Measurements from ENCODE around the gene PLCB3. TPM values are rescaled to one million over a fixed set of nuclear protein-coding genes. Genes with fewer than 3 reads are reported as not detected.

The PLCB3 gene
- total and polyA plus RNA-seq, 10 of the 15 experiments (the other 5 are each of a cell fraction or from before 2014, with no cell fraction given) = 0.03 to 10.3 (median 3.3) TPM

- H3K79me2 ChIP-seq (ENCODE audit: control insufficient read depth, insufficient read depth, low read length) = peaks cover 30% of the 10 kb centered on the region
- H4K20me1 ChIP-seq (ENCODE audit: control insufficient read depth, insufficient read depth) = no peaks in the 10 kb centered on the region
- DNase-seq (ENCODE audit: low read depth, low spot score) = no peak
- no peak overlapping the region for H2AFZ ChIP-seq (ENCODE audit: control insufficient read depth, low read depth, low read length)
- ChIA-PET CTCF (interaction anchor here (1.2 kb wide), 1 partner anchor 93 kb away, joined by 3 read pairs; no protein-coding TSS in a partner anchor), POLR2A (interaction anchor here (1.6 to 1.7 kb wide), 2 partner anchors 12 to 15 kb away, joined by 5 to 9 read pairs; partner anchors contain the start of genes NUDT22 and TRPT1), SMC1A (ENCODE audit: uncharacterized antibody, unreplicated experiment) (interaction anchor here (1.7 kb wide), 1 partner anchor 15 kb away, joined by 6 read pairs; the partner anchor contains the start of genes NUDT22 and TRPT1), RAD21 (ENCODE audit: unreplicated experiment) (no interaction called here)
- H3K9ac ChIP-seq (ENCODE audit: control insufficient read depth, insufficient read depth, low read length) = no peak overlapping the region
- in situ Hi-C loops (cut with MboI) = no loop called here
- BruUV-seq (replicated peaks) = no TSS peak
- H3K4me1 ChIP-seq (ENCODE audit: control insufficient read depth, insufficient read depth, low read length) = peaks cover 4% of the 10 kb centered on the region
- no peak overlapping the region for H3K27ac ChIP-seq (ENCODE audit: control insufficient read depth, insufficient read depth)
- no peak for FAIRE-seq
- no peak for ATAC-seq
- no peaks in the 10 kb centered on the region for H3K27me3 ChIP-seq (replicated peaks in 1 of 2; ENCODE audit: control insufficient read depth in 2 of 2, insufficient read depth in 2 of 2, low read length in 1 of 2)
- intact Hi-C loops (cut with micrococcal nuclease; ENCODE audit: unreplicated experiment) = no loop called here
- no peak overlapping the region for H3K4me3 ChIP-seq
- H3K9me3 ChIP-seq (replicated peaks; ENCODE audit: control insufficient read depth, insufficient read depth, low read length) = no peaks in the 10 kb centered on the region
- TF ChIP-seq POLR2A (IDR thresholded peaks at IDR 0.05; ENCODE audit: low read depth, low read length) (peak; percentile 32), ETV6 (conservative IDR thresholded peaks at IDR 0.05 in 1 of 2, IDR thresholded peaks at IDR 0.05 in 1 of 2; ENCODE audit: borderline replicate concordance in 1 of 2, low read depth in 1 of 2) (no peak)
- no peak overlapping the region for H3K4me2 ChIP-seq (ENCODE audit: control insufficient read depth, insufficient read depth)
- 87% methylated on average over 26 of the region's 30 CpGs for WGBS (ENCODE audit: insufficient coverage, insufficient replicate concordance, low lambda C conversion rate, missing lambda C conversion rate)
- H3K36me3 ChIP-seq (ENCODE audit: control insufficient read depth in 2 of 2, insufficient read depth in 2 of 2, low read length in 1 of 2) = peaks cover 17 to 22% of the 10 kb centered on the region in 2 experiments; a peak in 3 of 4 replicates
Observed at GRCh38 chr11:64211181-64211872, 40.0 kb upstream of the PLCB3 start.

- no peak for DNase-seq (ENCODE audit: low read depth, low spot score)
- BruUV-seq (replicated peaks) = no TSS peak
- Histone ChIP-seq H3K4me1 (ENCODE audit: control insufficient read depth, insufficient read depth, low read length) (no peaks in the 10 kb centered on the region; the same call in 1 of the 2 replicates), H3K4me2 (ENCODE audit: control insufficient read depth, insufficient read depth) (no peak overlapping the region), H3K9me3 (replicated peaks; ENCODE audit: control insufficient read depth, insufficient read depth, low read length) (no peaks in the 10 kb centered on the region), H3K27me3 (replicated peaks in 1 of 2; ENCODE audit: control insufficient read depth in 2 of 2, insufficient read depth in 2 of 2, low read length in 1 of 2) (no peaks in the 10 kb centered on the region), H3K27ac (ENCODE audit: control insufficient read depth, insufficient read depth) (no peak overlapping the region), H3K79me2 (ENCODE audit: control insufficient read depth, insufficient read depth, low read length) (no peaks in the 10 kb centered on the region), H3K9ac (ENCODE audit: control insufficient read depth, insufficient read depth, low read length) (no peak overlapping the region), H3K36me3 (ENCODE audit: control insufficient read depth in 2 of 2, insufficient read depth in 2 of 2, low read length in 1 of 2) (peaks cover 21 to 24% of the 10 kb centered on the region in 2 experiments), H3K4me3 (no peak overlapping the region), H2AFZ (ENCODE audit: control insufficient read depth, low read depth, low read length) (no peak overlapping the region), H4K20me1 (ENCODE audit: control insufficient read depth, insufficient read depth) (no peaks in the 10 kb centered on the region)
- CTCF ChIA-PET = interaction anchor here (1.5 to 4.2 kb wide), 2 partner anchors 9 to 11 kb away, joined by 5 to 14 read pairs; partner anchors contain the start of gene FERMT3
- peak; percentile 25; the same call in 1 of the 3 replicates for ATAC-seq
- POLR2A ChIA-PET = interaction anchor here (0.6 to 3.3 kb wide), 6 partner anchors 10 to 110 kb away, joined by 3 to 21 read pairs (median 5); partner anchors contain the start of genes FERMT3, NUDT22 and TRPT1
- RAD21 ChIA-PET (ENCODE audit: unreplicated experiment) = interaction anchor here (0.8 to 1.2 kb wide), 2 partner anchors 10 kb away, joined by 3 read pairs; no protein-coding TSS in a partner anchor
- WGBS (ENCODE audit: insufficient coverage, insufficient replicate concordance, low lambda C conversion rate, missing lambda C conversion rate) = 85% methylated on average over 6 of the region's 6 CpGs
- in situ Hi-C loops (cut with MboI) (no loop called here), intact Hi-C loops (cut with micrococcal nuclease; ENCODE audit: unreplicated experiment) (no loop called here)
- SMC1A ChIA-PET (ENCODE audit: uncharacterized antibody, unreplicated experiment) = interaction anchor here (2.2 kb wide), 1 partner anchor 10 kb away, joined by 7 read pairs; the partner anchor contains the start of gene FERMT3
- FAIRE-seq = no peak
- TF ChIP-seq, protein P1, sequence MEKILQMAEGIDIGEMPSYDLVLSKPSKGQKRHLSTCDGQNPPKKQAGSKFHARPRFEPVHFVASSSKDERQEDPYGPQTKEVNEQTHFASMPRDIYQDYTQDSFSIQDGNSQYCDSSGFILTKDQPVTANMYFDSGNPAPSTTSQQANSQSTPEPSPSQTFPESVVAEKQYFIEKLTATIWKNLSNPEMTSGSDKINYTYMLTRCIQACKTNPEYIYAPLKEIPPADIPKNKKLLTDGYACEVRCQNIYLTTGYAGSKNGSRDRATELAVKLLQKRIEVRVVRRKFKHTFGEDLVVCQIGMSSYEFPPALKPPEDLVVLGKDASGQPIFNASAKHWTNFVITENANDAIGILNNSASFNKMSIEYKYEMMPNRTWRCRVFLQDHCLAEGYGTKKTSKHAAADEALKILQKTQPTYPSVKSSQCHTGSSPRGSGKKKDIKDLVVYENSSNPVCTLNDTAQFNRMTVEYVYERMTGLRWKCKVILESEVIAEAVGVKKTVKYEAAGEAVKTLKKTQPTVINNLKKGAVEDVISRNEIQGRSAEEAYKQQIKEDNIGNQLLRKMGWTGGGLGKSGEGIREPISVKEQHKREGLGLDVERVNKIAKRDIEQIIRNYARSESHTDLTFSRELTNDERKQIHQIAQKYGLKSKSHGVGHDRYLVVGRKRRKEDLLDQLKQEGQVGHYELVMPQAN (conservative IDR thresholded peaks at IDR 0.05) = no peak
- no peak for TF ChIP-seq CREM (IDR thresholded peaks at IDR 0.05; ENCODE audit: low read depth)
Observed at GRCh38 chr11:64216879-64217278, 34.5 kb upstream of the PLCB3 start.
